Measurements from ENCODE around the gene DRICH1. TPM values are rescaled to one million over a fixed set of nuclear protein-coding genes. Genes with fewer than 3 reads are reported as not detected.
A peak's percentile ranks its signal among the peaks of the same experiment; 100 is the strongest.

Gene DRICH1
- total RNA-seq, 6 experiments from 2014 or later, result 0.27 to 0.47 TPM; not detected in 4

- WGBS (ENCODE audit: insufficient coverage, low coverage, low lambda C conversion rate, missing lambda C conversion rate), result 36% methylated on average over 6 of the region's 11 CpGs
- peak; percentile 64 to 72 (median 67) for DNase-seq
- intact Hi-C loops (cut with DNase I), result loop anchor here in 1 of 2 donors (5.0 kb wide), 1 partner anchor 44 kb away; no protein-coding TSS in a partner anchor
- Histone ChIP-seq H3K27ac (no peak overlapping the region), H3K27me3 (no peaks in the 10 kb centered on the region), H3K4me1 (no peaks in the 10 kb centered on the region), H3K9me3 (no peaks in the 10 kb centered on the region), H3K4me3 (no peak overlapping the region), H3K36me3 (no peaks in the 10 kb centered on the region)
- TF ChIP-seq CTCF (IDR thresholded peaks at IDR 0.05) (peak; percentile 69 to 88 (median 86)), POLR2A (IDR thresholded peaks at IDR 0.05) (no peak)
- ATAC-seq, result peak; percentile 84 to 89 (median 86)
These were observed 40.8 kb downstream of the DRICH1 start for GRCh38 chr22:23591201-23591791.

GRCh38 chr22:23583836-23584235 is 48.3 kb downstream of the DRICH1 start:
- peak in 1 of 3 donors; percentile 43 for DNase-seq
- intact Hi-C loops (cut with DNase I), result no loop called here
- ATAC-seq, result no peak
- Histone ChIP-seq H3K9me3 (no peaks in the 10 kb centered on the region), H3K4me3 (no peak overlapping the region), H3K36me3 (no peaks in the 10 kb centered on the region), H3K4me1 (no peaks in the 10 kb centered on the region), H3K27ac (no peak overlapping the region), H3K27me3 (no peaks in the 10 kb centered on the region)
- TF ChIP-seq CTCF (IDR thresholded peaks at IDR 0.05) (no peak), POLR2A (IDR thresholded peaks at IDR 0.05) (no peak)
- 69% methylated on average over 4 of the region's 6 CpGs for WGBS (ENCODE audit: insufficient coverage, low coverage, low lambda C conversion rate, missing lambda C conversion rate)

GRCh38 chr22:23583153-23583552 is 49.0 kb downstream of the DRICH1 start:
- no peak for DNase-seq
- Histone ChIP-seq H3K4me1 (no peaks in the 10 kb centered on the region), H3K27me3 (no peaks in the 10 kb centered on the region), H3K36me3 (no peaks in the 10 kb centered on the region), H3K27ac (no peak overlapping the region), H3K4me3 (no peak overlapping the region), H3K9me3 (no peaks in the 10 kb centered on the region)
- no peak for TF ChIP-seq POLR2A (IDR thresholded peaks at IDR 0.05)
- no peak for TF ChIP-seq CTCF (IDR thresholded peaks at IDR 0.05)
- WGBS (ENCODE audit: insufficient coverage, low coverage, low lambda C conversion rate, missing lambda C conversion rate), result 82% methylated on average over 7 of the region's 7 CpGs
- ATAC-seq, result no peak
- intact Hi-C loops (cut with DNase I), result no loop called here

GRCh38 chr22:23581260-23581650 is 50.9 kb downstream of the DRICH1 start:
- Histone ChIP-seq H3K36me3 (no peaks in the 10 kb centered on the region), H3K4me1 (no peaks in the 10 kb centered on the region), H3K9me3 (no peaks in the 10 kb centered on the region), H3K27ac (no peak overlapping the region), H3K27me3 (no peaks in the 10 kb centered on the region), H3K4me3 (no peak overlapping the region)
- 49% methylated on average over 5 of the region's 8 CpGs for WGBS (ENCODE audit: insufficient coverage, low coverage, low lambda C conversion rate, missing lambda C conversion rate)
- intact Hi-C loops (cut with DNase I), result no loop called here
- no peak for ATAC-seq
- TF ChIP-seq CTCF (IDR thresholded peaks at IDR 0.05) (no peak), POLR2A (IDR thresholded peaks at IDR 0.05) (no peak)
- DNase-seq, result no peak

Measured in right lobe of liver (tissue), 6 donors.